Suppressor macrophage treated with lipopolysaccharide for 1 hour (primary cell): ENCODE results near the gene OTOF.
A peak's percentile ranks its signal among the peaks of the same experiment; 100 is the strongest.

Experiments
- DNase-seq, 3 donors: peaks; one replicate each; pipeline ENCODE4 v3.0.0-alpha.2; 2020 to 2022

OTOF gene

DNA sequence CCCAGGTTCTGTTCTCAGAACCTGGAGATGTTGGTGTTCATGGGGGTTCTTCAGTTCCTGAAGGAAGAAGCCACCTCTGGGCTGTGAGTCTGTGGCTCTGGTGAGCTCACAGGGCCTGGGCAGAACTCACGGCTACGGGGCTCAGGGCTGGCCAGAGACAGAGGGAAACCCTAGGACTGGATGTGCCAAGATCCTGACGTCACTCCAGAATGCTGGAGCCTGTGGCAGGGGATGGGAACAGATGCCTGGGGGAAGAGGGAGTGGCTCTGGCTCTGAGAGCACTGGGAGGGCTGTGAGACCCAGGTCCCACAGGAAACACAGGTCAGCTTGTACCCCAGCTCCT lies at the start of gene OTOF:
TSS of gene OTOF (minus strand) at position 214 of the 343 bp plus-strand sequence.
- no peak for DNase-seq

GRCh38 chr2:26526589-26526988 lies 48.7 kb upstream of the OTOF start:
- DNase-seq = no peak

DNA sequence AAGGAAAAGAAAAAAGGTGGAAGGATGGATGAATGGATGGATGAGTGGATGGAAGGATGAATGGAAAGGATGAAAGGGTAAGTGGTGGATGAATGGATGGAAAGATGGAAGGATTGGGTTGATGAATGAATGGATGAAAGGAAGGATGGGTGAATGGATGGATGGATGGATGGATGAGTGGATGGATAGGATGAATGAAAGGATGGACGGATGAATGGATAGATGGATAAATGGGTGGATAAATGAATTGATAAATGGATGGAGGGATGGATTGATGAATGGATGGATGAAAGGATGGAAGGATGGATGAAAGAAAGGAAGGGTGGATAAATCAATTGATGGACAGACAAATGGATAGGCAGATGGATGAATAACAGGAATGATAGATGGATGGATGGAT lies 48.2 kb upstream of the OTOF start:
- DNase-seq = no peak

DNA sequence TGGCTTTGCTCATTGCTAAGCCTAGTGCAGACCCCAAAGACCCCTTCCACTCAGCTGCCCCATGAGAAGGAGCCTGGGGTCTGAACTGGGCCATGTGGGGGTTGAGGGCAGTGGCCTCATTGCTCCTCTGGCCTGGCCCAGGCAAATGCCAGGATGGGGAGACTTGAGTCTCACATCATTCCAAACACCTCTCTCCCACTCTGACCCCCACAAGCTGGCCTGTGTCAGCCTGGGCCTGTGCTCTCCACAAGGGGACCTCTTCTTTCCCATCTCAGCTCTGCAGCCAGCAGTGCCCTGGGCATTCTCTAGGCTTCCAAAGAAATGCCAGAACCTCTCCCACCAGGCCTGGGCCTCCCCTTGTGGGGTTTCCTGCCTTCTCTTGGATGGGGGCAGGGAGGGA lies 45.8 kb upstream of the OTOF start:
- DNase-seq = no peak

- no peak for DNase-seq
Observed at GRCh38 chr2:26522751-26523171, 44.8 kb upstream of the OTOF start.

DNA sequence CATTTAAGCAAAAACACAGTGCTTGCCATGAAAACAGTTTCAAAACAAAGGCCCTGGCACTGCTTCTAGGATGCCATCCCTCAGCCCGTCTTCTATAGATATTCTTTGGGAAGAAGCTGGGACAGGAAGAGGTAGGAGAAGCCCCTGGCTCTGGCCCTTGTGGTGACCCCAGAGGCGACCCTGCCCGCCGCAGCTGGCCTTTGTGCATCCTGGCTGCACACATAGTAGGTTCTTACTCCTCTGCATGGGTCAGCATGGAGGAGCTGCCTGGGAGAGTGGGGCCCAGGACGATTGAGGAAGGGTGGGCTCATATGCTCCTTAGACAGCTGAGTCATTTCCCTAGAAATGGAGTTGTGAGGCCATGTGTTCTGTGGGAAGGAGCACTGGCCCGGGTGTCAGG lies 44.4 kb upstream of the OTOF start:
- DNase-seq = no peak

GRCh38 chr2:26521913-26522180 lies 43.9 kb upstream of the OTOF start:
- DNase-seq = no peak

- peak in 2 of 3 donors; percentile 7 to 21 for DNase-seq
Observed at GRCh38 chr2:26521054-26521912, 43.4 kb upstream of the OTOF start.

- no peak for DNase-seq
Observed at GRCh38 chr2:26520148-26520449, 42.2 kb upstream of the OTOF start.

DNA sequence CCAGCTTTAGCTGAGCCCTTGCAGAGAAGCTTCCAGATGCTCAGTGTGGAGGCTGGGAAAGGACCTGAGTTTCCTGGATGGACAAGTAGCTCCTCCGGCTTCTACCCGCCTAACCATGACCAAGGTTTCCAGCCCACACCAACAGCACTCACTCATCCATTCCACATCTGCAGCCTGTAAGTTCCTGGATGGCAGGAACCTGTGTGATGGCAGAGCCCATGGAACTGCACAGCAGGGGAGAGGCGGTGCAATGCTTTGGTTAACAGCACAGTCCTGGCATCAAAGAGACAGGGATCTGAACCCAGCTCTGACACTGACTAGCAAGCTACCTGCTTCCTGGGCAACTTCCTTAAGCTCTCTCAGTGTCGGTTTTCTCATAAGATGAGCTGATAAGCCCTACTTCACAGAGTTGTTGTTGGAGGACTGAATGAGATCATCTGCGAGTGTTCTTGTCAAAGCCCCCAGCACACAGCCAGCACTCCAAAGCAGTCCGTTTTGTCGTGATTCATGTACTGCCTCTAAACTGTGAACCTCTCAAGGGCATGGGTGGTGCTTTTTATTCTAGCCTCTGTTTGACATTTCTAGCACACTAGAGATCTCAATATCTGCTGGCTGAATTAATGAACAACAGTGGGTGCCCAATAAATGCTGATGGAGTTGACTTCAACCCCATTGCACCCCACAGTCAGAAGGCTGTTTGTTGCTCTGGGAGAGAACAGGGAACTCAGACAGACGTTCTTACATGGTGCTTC lies 41.6 kb upstream of the OTOF start:
- DNase-seq = no peak

DNA sequence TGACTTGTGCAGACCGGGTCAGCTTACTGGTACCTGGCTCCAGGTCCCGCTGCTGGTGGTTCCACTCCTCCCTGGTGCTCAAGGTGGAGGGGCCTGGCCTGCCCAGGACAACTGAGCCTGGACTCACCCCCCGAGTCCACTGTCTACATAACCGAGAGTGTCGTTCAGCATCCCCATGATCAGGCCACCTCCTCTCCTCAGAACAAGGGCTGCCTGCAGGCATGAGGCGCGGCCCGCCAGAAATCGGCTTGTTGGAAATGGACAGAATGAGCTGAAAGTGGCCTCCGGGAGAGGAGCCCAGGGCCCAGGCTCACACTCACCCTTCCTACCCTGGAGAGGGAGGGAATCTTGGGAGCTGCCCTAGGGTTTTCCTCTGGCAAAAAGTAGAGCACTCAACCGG lies 38.9 kb upstream of the OTOF start:
- DNase-seq = no peak

GRCh38 chr2:26516246-26516645 lies 38.3 kb upstream of the OTOF start:
- no peak for DNase-seq

DNA sequence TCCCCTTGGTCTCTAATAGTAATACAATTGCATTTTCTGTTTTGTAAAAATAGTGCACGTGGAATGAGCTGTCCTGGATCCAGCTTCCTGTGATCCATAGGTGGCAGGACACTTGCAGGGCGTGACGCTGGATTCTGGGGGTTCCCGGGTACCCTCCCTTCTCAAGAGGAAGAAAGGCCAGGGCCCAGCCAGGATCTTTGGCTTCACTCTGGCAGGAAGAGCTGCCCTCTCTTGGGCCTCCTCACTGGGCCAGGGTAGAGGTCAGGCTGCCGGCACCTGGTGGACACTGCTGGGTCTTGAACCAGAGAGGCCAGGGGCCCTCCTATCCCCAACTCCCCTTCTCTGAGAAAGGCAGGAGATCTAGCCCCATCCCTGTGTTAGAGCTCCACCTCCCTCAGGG lies 37.8 kb upstream of the OTOF start:
- DNase-seq = peak in 1 of 3 donors; percentile 16

- DNase-seq = no peak
Observed at GRCh38 chr2:26514045-26514444, 36.1 kb upstream of the OTOF start.

DNA sequence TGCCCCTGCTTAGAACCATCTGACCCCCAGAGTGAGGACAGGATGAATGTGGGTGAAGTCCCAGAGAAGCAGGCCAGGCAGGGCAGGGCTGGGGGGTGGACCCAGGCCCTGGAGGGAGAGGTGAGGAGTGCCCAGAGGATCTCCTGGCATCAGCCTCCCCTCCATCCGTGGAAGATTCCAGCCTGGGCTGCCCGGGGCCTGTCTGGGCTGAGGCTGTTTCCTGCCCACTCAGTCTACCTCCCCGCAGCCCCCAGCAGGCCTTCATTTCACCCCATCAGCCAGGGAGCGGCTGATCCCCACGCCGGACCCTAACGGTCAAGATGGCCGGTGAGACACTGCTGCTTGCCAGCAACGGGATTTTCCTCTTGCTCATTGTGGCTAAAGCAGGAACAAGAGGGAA lies 35.3 kb upstream of the OTOF start:
- no peak for DNase-seq

GRCh38 chr2:26511466-26511865 lies 33.5 kb upstream of the OTOF start:
- DNase-seq = no peak

- DNase-seq = no peak
Observed at GRCh38 chr2:26510344-26510973, 32.5 kb upstream of the OTOF start.

- no peak for DNase-seq
Observed at GRCh38 chr2:26509141-26509540, 31.2 kb upstream of the OTOF start.

DNA sequence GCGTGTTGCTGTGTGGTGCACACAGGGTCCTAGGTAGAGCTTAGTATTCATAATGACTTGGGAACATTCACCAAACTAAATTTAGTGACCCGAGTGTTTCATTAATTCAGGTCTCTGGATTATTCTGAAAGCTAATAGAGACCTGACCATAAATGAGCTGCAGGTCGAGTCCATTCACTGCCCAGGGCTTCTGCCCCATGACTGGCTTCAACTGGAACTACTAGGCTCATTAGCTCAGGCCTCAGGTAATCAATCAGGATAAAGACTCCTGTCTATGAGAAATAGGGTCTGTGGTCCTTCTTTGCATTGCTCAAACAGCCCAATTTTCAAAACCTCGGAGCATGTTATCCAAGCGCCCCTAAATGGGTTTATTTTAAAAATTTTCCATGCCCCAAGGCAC lies 30.0 kb upstream of the OTOF start:
- DNase-seq = no peak

- no peak for DNase-seq
Observed at GRCh38 chr2:26507088-26507487, 29.2 kb upstream of the OTOF start.

DNA sequence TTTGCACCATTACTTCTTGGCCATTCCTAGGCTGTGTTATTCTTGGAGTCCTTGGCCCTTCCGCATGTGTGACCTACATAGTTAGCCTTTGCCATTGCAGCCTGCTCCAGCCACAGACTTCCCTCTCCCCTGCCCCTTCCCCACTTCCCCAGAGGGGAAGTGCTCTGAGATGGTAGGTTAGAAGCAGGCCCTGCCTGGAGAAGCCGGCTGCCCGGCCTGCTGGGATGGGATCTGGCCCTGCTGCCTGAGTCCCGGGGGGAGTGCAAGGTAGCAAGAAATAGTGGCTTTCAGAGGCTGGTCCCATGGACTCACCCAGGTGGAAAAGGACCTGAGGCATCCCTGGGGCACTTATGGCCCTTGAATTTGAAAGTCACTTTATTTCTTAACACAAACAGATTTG lies 28.4 kb upstream of the OTOF start:
- no peak for DNase-seq

GRCh38 chr2:26504002-26504401 lies 26.1 kb upstream of the OTOF start:
- no peak for DNase-seq

DNA sequence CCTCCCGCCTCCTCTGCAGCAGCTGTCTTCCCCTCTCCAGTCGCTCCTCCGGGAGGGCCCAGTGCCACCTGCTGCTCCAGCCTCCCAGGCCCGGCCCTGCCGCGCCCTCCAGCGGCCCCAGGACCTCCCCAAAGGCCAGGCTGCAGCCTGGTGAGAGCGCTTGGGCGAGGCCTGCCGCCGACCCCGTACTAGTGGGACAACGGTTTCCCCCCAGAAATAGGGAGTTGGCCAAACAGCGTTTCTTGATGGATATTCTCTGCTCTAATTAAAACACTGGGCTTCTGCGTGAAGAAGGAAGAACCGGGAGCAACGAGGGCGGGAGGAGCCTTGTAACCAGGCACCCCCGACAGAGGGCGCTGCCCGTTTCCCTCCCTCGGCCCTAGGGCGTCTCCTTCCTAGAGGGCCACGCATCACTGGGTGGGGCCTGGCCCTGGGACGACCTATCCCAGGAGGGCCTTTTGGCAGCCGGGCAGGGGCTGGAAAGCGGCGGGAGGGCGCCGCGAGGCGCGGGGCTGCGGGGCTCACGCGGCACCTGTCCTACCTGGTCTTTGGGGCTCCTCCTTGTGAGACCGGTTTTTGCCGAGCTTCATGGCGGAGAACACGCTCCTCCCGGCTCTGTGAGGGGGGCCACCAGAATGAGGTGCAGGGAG lies 25.4 kb upstream of the OTOF start:
- DNase-seq = peak; percentile 82 to 93 (median 88)

DNA sequence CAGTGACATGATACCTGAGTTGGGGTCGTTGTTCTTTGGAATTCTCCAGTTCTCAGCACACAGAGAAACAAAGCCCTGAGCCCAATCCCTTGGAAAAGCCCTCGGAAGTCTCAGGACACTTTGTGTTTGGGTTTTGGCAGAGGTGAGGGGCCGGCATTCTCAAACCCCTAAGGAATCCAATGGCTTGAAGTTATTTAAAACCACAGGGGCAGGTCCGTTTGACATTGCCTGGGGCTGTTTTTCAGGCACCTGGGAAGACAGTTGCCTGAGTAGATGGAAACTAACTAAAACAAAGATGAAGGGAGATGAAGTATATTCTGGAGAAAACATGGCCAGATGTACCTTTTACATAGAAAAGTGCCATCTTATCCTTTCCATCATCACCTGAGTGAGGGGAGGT lies 22.5 kb upstream of the OTOF start:
- DNase-seq = no peak
